Trophoblast cell (in vitro differentiated cells and primary cell): Measurements from ENCODE around the gene MRPL23.

Source experiments
- DNase-seq, 2 donors: peaks; one replicate each; pipeline ENCODE4 v3.0.0-alpha.2; 2016
- H2AFZ ChIP-seq: 2 replicates; pipeline ENCODE4 v1.6.1; 2013; ENCODE audit warnings: low read length, moderate library complexity, mild to moderate bottlenecking; ENCODE audit not compliant: insufficient read depth, poor library complexity
- H2AK5ac ChIP-seq: 2 replicates; pipeline ENCODE4 v1.6.1; 2013; ENCODE audit warnings: mild to moderate bottlenecking, low read length
- H2BK120ac ChIP-seq: 2 replicates; pipeline ENCODE4 v1.6.1; 2013; ENCODE audit warnings: low read length, mild to moderate bottlenecking, moderate library complexity; ENCODE audit not compliant: insufficient read depth, poor library complexity
- H2BK12ac ChIP-seq: 2 replicates; pipeline ENCODE4 v1.6.1; 2013; ENCODE audit warnings: mild to moderate bottlenecking, low read length, moderate library complexity
- H2BK5ac ChIP-seq: 2 replicates; pipeline ENCODE4 v1.6.1; 2013; ENCODE audit warnings: low read length, low read depth, moderate library complexity, mild to moderate bottlenecking; ENCODE audit not compliant: poor library complexity
- H3K14ac ChIP-seq: 2 replicates; pipeline ENCODE4 v1.6.1; 2013; ENCODE audit warnings: mild to moderate bottlenecking, low read length
- H3K18ac ChIP-seq: 2 replicates; pipeline ENCODE4 v1.6.1; 2013; ENCODE audit warnings: mild to moderate bottlenecking, low read length
- H3K23ac ChIP-seq: 2 replicates; pipeline ENCODE4 v1.6.1; 2013; ENCODE audit warnings: low read length
- H3K27ac ChIP-seq: 2 replicates; pipeline ENCODE4 v1.5.1; 2013; ENCODE audit warnings: low read depth, mild to moderate bottlenecking, inconsistent platforms, low read length, moderate library complexity
- H3K27me3 ChIP-seq: 2 replicates; pipeline ENCODE4 v1.6.1; 2013; ENCODE audit warnings: inconsistent platforms, mild to moderate bottlenecking, low read length, moderate library complexity; ENCODE audit not compliant: insufficient read depth
- H3K36me3 ChIP-seq, 2 experiments: 1 replicate in 1 of 2; 2 replicates in 1 of 2; pipeline ENCODE4 v1.6.1; 2013; ENCODE audit warnings: low read length in 2 of 2, mild to moderate bottlenecking in 2 of 2, moderate library complexity in 1 of 2; ENCODE audit not compliant: insufficient read depth in 2 of 2, control insufficient read depth in 1 of 2
- H3K4ac ChIP-seq: 2 replicates; pipeline ENCODE4 v1.6.1; 2013; ENCODE audit warnings: low read depth, mild to moderate bottlenecking, low read length, moderate library complexity
- H3K4me1 ChIP-seq, 2 experiments: 1 replicate in 1 of 2; 2 replicates in 1 of 2; pipeline ENCODE4 v1.6.1; 2013; ENCODE audit warnings: low read length in 2 of 2, mild to moderate bottlenecking in 2 of 2, moderate library complexity in 1 of 2; ENCODE audit not compliant: insufficient read depth in 2 of 2, control insufficient read depth in 1 of 2
- H3K4me2 ChIP-seq: 2 replicates; pipeline ENCODE4 v1.6.1; 2013; ENCODE audit warnings: inconsistent platforms, mild to moderate bottlenecking, low read length, moderate library complexity
- H3K4me3 ChIP-seq: 2 replicates; pipeline ENCODE4 v1.5.1; 2013; ENCODE audit warnings: mild to moderate bottlenecking, low read depth, low read length, inconsistent platforms
- H3K79me1 ChIP-seq: one replicate; pipeline ENCODE4 v1.6.1; 2013; ENCODE audit warnings: low read length
- H3K79me2 ChIP-seq: 2 replicates; pipeline ENCODE4 v1.6.1; 2013; ENCODE audit warnings: low read length, mild to moderate bottlenecking; ENCODE audit not compliant: control insufficient read depth, insufficient read depth, poor library complexity
- H3K9ac ChIP-seq: 2 replicates; pipeline ENCODE4 v1.6.1; 2013; ENCODE audit warnings: mild to moderate bottlenecking, low read length
- H3K9me3 ChIP-seq: 2 replicates; pipeline ENCODE4 v1.6.1; 2013; ENCODE audit warnings: low read depth, mild to moderate bottlenecking, control low read depth, inconsistent platforms, low read length; ENCODE audit not compliant: insufficient read depth
- H4K12ac ChIP-seq: 2 replicates; pipeline ENCODE4 v1.6.1; 2013; ENCODE audit warnings: low read depth, mild to moderate bottlenecking, low read length, moderate library complexity
- H4K8ac ChIP-seq: 2 replicates; pipeline ENCODE4 v1.6.1; 2013; ENCODE audit warnings: low read depth, mild to moderate bottlenecking, low read length, moderate library complexity
- H4K91ac ChIP-seq: one replicate; pipeline ENCODE4 v1.6.1; 2013; ENCODE audit warnings: low read depth, mild to moderate bottlenecking, low read length, moderate library complexity
- WGBS: extraction: QIAGEN DNeasy Blood & Tissue Kit; methylation state at CpG from one replicate; pipeline ENCODE4 v1.1.7; 2013; ENCODE audit warnings: missing lambda C conversion rate; ENCODE audit not compliant: insufficient read length, insufficient coverage; ENCODE audit errors: extremely low coverage; 5-methylcytosine and 5-hydroxymethylcytosine counted together

The MRPL23 gene

DNA sequence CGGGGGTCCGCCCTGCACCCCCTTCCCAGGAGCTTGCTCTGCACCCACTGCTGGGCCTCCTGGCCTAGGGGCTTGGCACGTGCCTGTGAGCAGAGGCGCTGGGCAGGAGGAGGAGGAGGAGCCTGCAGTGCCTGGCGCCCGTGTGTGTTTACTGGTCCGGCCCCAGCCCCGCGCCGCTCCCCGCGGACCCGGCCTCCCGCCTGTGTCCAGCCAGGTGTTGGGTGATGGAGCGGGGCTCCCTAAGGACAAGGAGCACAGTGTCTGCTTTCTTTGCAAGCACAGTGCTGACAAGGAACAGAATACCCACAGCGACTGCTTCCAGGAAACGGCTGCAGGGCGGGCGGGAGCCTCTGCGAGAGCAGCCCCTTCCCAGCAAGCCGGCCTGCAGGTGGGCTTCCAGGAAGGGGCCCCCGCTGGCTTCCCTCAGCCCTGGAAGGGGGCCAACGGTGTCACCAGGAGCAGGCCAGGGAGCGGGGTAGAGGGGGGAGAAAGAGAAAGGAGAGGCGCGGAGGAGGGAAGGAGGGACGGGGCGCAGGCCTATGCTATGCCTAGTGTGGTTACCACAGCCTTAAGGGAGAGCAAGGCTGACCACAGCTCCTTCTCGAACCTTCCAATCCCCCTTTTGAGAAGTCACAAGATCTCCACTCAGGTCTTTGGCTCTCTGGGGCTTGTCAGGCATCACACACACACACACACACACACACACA is 43.9 kb downstream of the MRPL23 start:
- H3K14ac ChIP-seq, result no peak overlapping the region
- H3K36me3 ChIP-seq, result no peaks in the 10 kb centered on the region
- WGBS, result no CpG with 5 or more reads among the region's 29 CpGs
- H2BK120ac ChIP-seq, result no peak overlapping the region
- H2BK12ac ChIP-seq, result no peak overlapping the region
- no peak overlapping the region for H2BK5ac ChIP-seq
- H2AFZ ChIP-seq, result no peak overlapping the region
- H3K4me1 ChIP-seq, result peaks cover 7 to 11% of the 10 kb centered on the region in 2 experiments
- H3K4me3 ChIP-seq, result no peak overlapping the region
- no peaks in the 10 kb centered on the region for H3K79me2 ChIP-seq
- DNase-seq, result no peak
- no peak overlapping the region for H3K4me2 ChIP-seq
- no peak overlapping the region for H3K23ac ChIP-seq
- H3K18ac ChIP-seq, result no peak overlapping the region
- H4K8ac ChIP-seq, result peak overlapping the region; percentile 38
- H4K91ac ChIP-seq, result peak overlapping the region; percentile 73
- no peaks in the 10 kb centered on the region for H3K9me3 ChIP-seq
- no peak overlapping the region for H2AK5ac ChIP-seq
- no peaks in the 10 kb centered on the region for H3K27me3 ChIP-seq
- H3K79me1 ChIP-seq, result peaks cover 11% of the 10 kb centered on the region
- H3K4ac ChIP-seq, result no peak overlapping the region
- no peak overlapping the region for H3K9ac ChIP-seq
- H3K27ac ChIP-seq, result no peak overlapping the region
- no peak overlapping the region for H4K12ac ChIP-seq

DNA sequence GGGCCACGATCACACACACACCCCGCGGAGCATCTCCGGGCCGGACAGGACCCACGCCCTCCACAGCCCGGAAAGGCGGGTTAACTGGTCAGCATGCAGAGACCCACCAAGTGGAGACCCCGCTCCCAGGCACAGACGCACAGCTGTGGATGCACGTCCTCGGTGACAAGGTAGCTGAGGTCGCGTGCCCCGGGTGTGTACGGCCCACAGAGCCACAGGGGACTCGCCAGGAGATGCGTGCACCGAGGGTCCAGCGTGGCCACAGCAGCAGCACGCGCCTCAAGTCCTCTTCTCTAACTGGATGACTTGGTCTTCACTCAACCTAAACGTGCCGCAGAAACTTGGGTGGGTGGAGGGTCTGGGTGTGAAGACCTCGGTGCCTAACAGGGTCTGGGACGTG is 45.0 kb downstream of the MRPL23 start:
- Histone ChIP-seq H3K23ac (no peak overlapping the region), H3K4ac (no peak overlapping the region), H2BK5ac (peak overlapping the region; percentile 7), H3K14ac (peak overlapping the region; percentile 12), H2BK12ac (peak overlapping the region; percentile 34), H3K79me1 (peaks cover 11% of the 10 kb centered on the region), H3K18ac (peak overlapping the region; percentile 13), H4K8ac (no peak overlapping the region), H3K36me3 (no peaks in the 10 kb centered on the region), H3K27me3 (no peaks in the 10 kb centered on the region), H4K91ac (peak overlapping the region; percentile 84), H4K12ac (no peak overlapping the region), H2BK120ac (peak overlapping the region; percentile 9), H3K4me3 (no peak overlapping the region), H2AK5ac (peak overlapping the region; percentile 14), H3K79me2 (no peaks in the 10 kb centered on the region), H2AFZ (no peak overlapping the region), H3K27ac (peak overlapping the region; percentile 1), H3K9me3 (no peaks in the 10 kb centered on the region), H3K9ac (no peak overlapping the region), H3K4me1 (peaks cover 7 to 11% of the 10 kb centered on the region in 2 experiments), H3K4me2 (no peak overlapping the region)
- no CpG with 5 or more reads among the region's 26 CpGs for WGBS
- no peak for DNase-seq

DNA sequence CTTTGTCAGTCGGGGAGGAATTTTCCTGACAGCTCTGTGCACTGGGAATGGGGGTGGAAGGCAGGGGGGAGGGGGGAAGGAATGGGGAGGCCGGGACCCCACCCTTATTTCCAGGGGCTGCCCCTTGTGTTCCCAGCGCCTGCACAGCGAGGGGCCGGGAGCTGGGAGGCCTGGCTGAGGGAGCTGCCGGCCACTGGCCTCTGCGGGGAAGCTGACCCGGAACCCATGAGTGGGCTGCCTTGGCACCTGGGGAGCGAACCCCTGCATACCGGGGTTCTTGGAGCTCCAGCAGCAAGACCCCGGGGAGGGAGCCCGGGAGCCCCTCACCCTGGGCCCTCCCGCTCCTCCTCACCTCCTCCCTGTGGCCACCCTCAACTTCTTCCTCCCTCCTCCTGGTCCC is 47.0 kb downstream of the MRPL23 start:
- Histone ChIP-seq H3K14ac (peak overlapping the region; percentile 93), H3K79me1 (peaks cover 7% of the 10 kb centered on the region), H3K4me1 (peaks cover 2 to 7% of the 10 kb centered on the region in 2 experiments), H2BK5ac (peak overlapping the region; percentile 97), H3K27me3 (no peaks in the 10 kb centered on the region), H3K23ac (no peak overlapping the region), H3K4me3 (no peak overlapping the region), H3K18ac (no peak overlapping the region), H4K12ac (no peak overlapping the region), H3K4me2 (no peak overlapping the region), H2AK5ac (peak overlapping the region; percentile 96), H4K91ac (peak overlapping the region; percentile 98), H4K8ac (peak overlapping the region; percentile 88), H3K79me2 (no peaks in the 10 kb centered on the region), H2AFZ (no peak overlapping the region), H3K36me3 (no peaks in the 10 kb centered on the region), H2BK120ac (peak overlapping the region; percentile 96), H3K4ac (peak overlapping the region; percentile 95), H3K9me3 (no peaks in the 10 kb centered on the region), H2BK12ac (peak overlapping the region; percentile 97), H3K9ac (no peak overlapping the region), H3K27ac (peak overlapping the region; percentile 81)
- peak; percentile 11 to 18 for DNase-seq
- WGBS, result no CpG with 5 or more reads among the region's 13 CpGs

DNA sequence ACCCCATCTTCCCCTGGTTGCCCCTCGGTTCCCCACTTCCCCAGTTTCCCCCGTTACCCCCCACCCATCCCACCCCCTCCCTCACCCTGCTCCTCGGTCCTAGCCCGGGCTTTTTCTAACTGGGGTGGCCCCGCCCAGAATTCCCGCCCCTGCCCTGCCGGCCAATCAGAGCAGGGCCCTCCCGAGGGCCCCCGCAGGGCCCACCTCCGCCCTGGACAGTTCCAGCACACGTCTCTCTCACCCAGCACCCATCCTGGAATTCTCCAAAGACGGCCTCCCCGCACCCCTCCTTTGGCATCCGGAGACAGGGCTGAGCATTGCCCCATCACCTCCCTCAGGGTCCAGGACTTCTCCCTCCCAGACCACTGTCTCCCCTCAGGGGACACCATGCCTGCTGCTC is 50.6 kb downstream of the MRPL23 start, which contains the start of gene H19:
Gene H19 (minus strand): TSS at position 88 of the 400 bp plus-strand sequence.
- no peak within 1 kb of the TSS for H2BK12ac ChIP-seq
- H3K23ac ChIP-seq, result no peak within 1 kb of the TSS
- H3K27ac ChIP-seq, result no peak within 1 kb of the TSS
- no peak within 1 kb of the TSS for H2AFZ ChIP-seq
- peaks cover 2 to 4% of the 10 kb centered on the region in 2 experiments for H3K4me1 ChIP-seq
- H3K4me2 ChIP-seq, result no peak within 1 kb of the TSS
- no CpG with 5 or more reads among the region's 14 CpGs for WGBS
- no peak within 1 kb of the TSS for H3K14ac ChIP-seq
- no peak within 1 kb of the TSS for H3K4me3 ChIP-seq
- H3K9ac ChIP-seq, result no peak within 1 kb of the TSS
- H3K79me2 ChIP-seq, result no peaks in the 10 kb centered on the region
- H3K9me3 ChIP-seq, result no peaks in the 10 kb centered on the region
- H3K4ac ChIP-seq, result no peak within 1 kb of the TSS
- H4K8ac ChIP-seq, result no peak within 1 kb of the TSS
- no peak within 1 kb of the TSS for H2AK5ac ChIP-seq
- no peaks in the 10 kb centered on the region for H3K36me3 ChIP-seq
- H3K27me3 ChIP-seq, result no peaks in the 10 kb centered on the region
- H4K12ac ChIP-seq, result no peak within 1 kb of the TSS
- DNase-seq, result no peak
- no peak within 1 kb of the TSS for H2BK5ac ChIP-seq
- no peak within 1 kb of the TSS for H2BK120ac ChIP-seq
- no peak within 1 kb of the TSS for H4K91ac ChIP-seq
- H3K79me1 ChIP-seq, result peaks cover 7% of the 10 kb centered on the region
- H3K18ac ChIP-seq, result no peak within 1 kb of the TSS
